K562 (cell line): ENCODE measurements around the gene FAM240A. TPM values are rescaled to one million over a fixed set of nuclear protein-coding genes. Genes with fewer than 3 reads are reported as not detected.

Source experiments
- ATAC-seq: fragments of 200-7000 bp; cut with Tn5 transposase; 3 replicates; pipeline ENCODE4 v1.9.1; 2020; ENCODE audit warnings: moderate library complexity
- BruUV-seq: library from RNA; stranded (reverse); fragments of 400-500 nt; replicated peaks from 2 replicates; lab custom pipeline; 2021; lab: Mats Ljungman, UMichigan
- CTCF ChIA-PET: fragments of 300-600 bp; formaldehyde crosslinking; extraction: SDS; loops from one replicate; lab custom pipeline; 2021; ENCODE audit warnings: low intra/inter-chr PET ratio; lab: Yijun Ruan, JAX
- POLR2A ChIA-PET: fragments of 300-600, 350-650 bp; sonication (Branson Sonifier 250); formaldehyde crosslinking; extraction: SDS; loops from one replicate; lab custom pipeline; 2021; ENCODE audit warnings: antibody characterized with exemption, inconsistent platforms; lab: Yijun Ruan, JAX
- DNase-seq, 4 experiments: peaks; one replicate each; pipeline versions ENCODE4 v3.0.0 to v3.0.0-alpha.2; 2011 to 2018; ENCODE audit warnings: low spot score in 3 of 4, mixed read lengths in 3 of 4; ENCODE audit errors: extremely low read depth in 1 of 4
- FAIRE-seq: peaks from 2 replicates; lab custom pipeline; 2011; peaks lifted over from hg19 to GRCh38; lab: Jason Lieb, UNC
- H2AFZ ChIP-seq: 2 replicates; pipeline ENCODE4 v1.6.0; 2011; ENCODE audit warnings: low read depth, low read length, control low read depth, inconsistent platforms
- H3K27ac ChIP-seq: fragments of 200-600 bp; 3 replicates; pipeline ENCODE4 v1.8.0; 2011; ENCODE audit warnings: low read depth, mild to moderate bottlenecking, control low read depth, inconsistent platforms, low read length, moderate library complexity, mixed read lengths; ENCODE audit errors: extremely low read depth
- H3K27me3 ChIP-seq, 2 experiments: fragments of 300-600 bp in 1 of 2; 2 replicates in 1 of 2; 3 replicates in 1 of 2; pipeline versions ENCODE4 v1.6.0 to v1.8.0; 2011; ENCODE audit warnings: inconsistent platforms in 2 of 2, low read length in 2 of 2, mild to moderate bottlenecking in 1 of 2, mixed read lengths in 1 of 2, moderate library complexity in 1 of 2; ENCODE audit not compliant: control insufficient read depth in 2 of 2, insufficient read depth in 2 of 2
- H3K36me3 ChIP-seq: fragments of 300-600 bp; 3 replicates; pipeline ENCODE4 v1.8.0; 2011; ENCODE audit warnings: mild to moderate bottlenecking, low read length, inconsistent platforms; ENCODE audit not compliant: control insufficient read depth, insufficient read depth
- H3K4me1 ChIP-seq, 2 experiments: fragments of 200-600 bp in 1 of 2; replicated peaks in 1 of 2; 2 replicates in 1 of 2; 3 replicates in 1 of 2; pipeline versions ENCODE4 v1.5.1 to v1.8.0; 2011; ENCODE audit warnings: inconsistent platforms in 2 of 2, low read length in 2 of 2, mild to moderate bottlenecking in 1 of 2, mixed read lengths in 1 of 2, moderate library complexity in 1 of 2; ENCODE audit not compliant: control insufficient read depth in 2 of 2, insufficient read depth in 2 of 2
- H3K4me2 ChIP-seq: 2 replicates; pipeline ENCODE4 v1.6.1; 2011; ENCODE audit warnings: low read length, control low read depth, inconsistent platforms, mixed read lengths; ENCODE audit not compliant: insufficient read depth
- H3K4me3 ChIP-seq: fragments of 200-600 bp; sonication (generic), shearing (Covaris generic); 2 replicates; pipeline ENCODE4 v1.5.1; 2016; ENCODE audit warnings: control low read depth, inconsistent platforms
- H3K79me2 ChIP-seq: fragments of 200-600 bp; 3 replicates; pipeline ENCODE4 v1.8.0; 2011; ENCODE audit warnings: low read length, inconsistent platforms; ENCODE audit not compliant: control insufficient read depth, insufficient read depth
- H3K9ac ChIP-seq, 2 experiments: 2 replicates each; pipeline versions ENCODE4 v1.6.0 to v1.6.1; 2011; ENCODE audit warnings: low read depth in 2 of 2, low read length in 2 of 2, control low read depth in 1 of 2, inconsistent platforms in 1 of 2, mild to moderate bottlenecking in 1 of 2, mixed read lengths in 1 of 2; ENCODE audit not compliant: insufficient read depth in 1 of 2
- H3K9me1 ChIP-seq: one replicate; pipeline ENCODE4 v1.6.0; 2011; ENCODE audit warnings: inconsistent platforms, mild to moderate bottlenecking, low read length, moderate library complexity; ENCODE audit not compliant: control insufficient read depth, insufficient read depth
- H3K9me3 ChIP-seq: replicated peaks from 2 replicates; pipeline ENCODE4 v1.5.1; 2011; ENCODE audit warnings: low read depth, low read length, inconsistent platforms; ENCODE audit not compliant: control insufficient read depth, insufficient read depth
- H4K20me1 ChIP-seq: replicated peaks from 2 replicates; pipeline ENCODE4 v1.6.1; 2011; ENCODE audit warnings: low read length, inconsistent platforms, mixed read lengths; ENCODE audit not compliant: control insufficient read depth, insufficient read depth
- ATF1 ChIP-seq, 2 experiments: fragments of 450-650 bp in 1 of 2; IDR thresholded peaks; 2 replicates each; pipeline ENCODE4 v1.6.1; 2016; ENCODE audit warnings: missing compliant biosample characterization in 1 of 2, missing genetic modification characterization in 1 of 2
- CHD4 ChIP-seq: fragments of 200-600 bp; sonication (generic); IDR thresholded peaks from 3 replicates; pipeline ENCODE4 v1.6.1; 2012; ENCODE audit warnings: low read depth, mild to moderate bottlenecking, mixed read lengths, low read length, inconsistent platforms; ENCODE audit not compliant: insufficient read depth, insufficient replicate concordance, poor library complexity, severe bottlenecking
- ELF1 ChIP-seq: fragments of 200-800 bp; sonication (Bioruptor generic); IDR thresholded peaks from 2 replicates; pipeline ENCODE4 v1.6.1; 2016; ENCODE audit warnings: missing genetic modification characterization, missing compliant biosample characterization
- HDAC8 ChIP-seq: fragments of 450-650 bp; IDR thresholded peaks from 2 replicates; pipeline ENCODE4 v1.6.1; 2016; ENCODE audit warnings: mild to moderate bottlenecking, missing genetic modification characterization, moderate library complexity, missing compliant biosample characterization
- HDGF ChIP-seq: fragments of 450-650 bp; IDR thresholded peaks from 2 replicates; pipeline ENCODE4 v1.6.1; 2016
- HNRNPH1 ChIP-seq: fragments of 200-400 bp; formaldehyde crosslinking; optimal IDR thresholded peaks from 2 replicates; pipeline ENCODE3; 2017; ENCODE audit warnings: low read depth, mild to moderate bottlenecking, low read length, moderate library complexity
- HNRNPK ChIP-seq: fragments of 200-400 bp; formaldehyde crosslinking; IDR thresholded peaks from one replicate; pipeline ENCODE4 v1.6.1; 2018; ENCODE audit warnings: mild to moderate bottlenecking, low read depth, low read length; ENCODE audit not compliant: poor library complexity, severe bottlenecking
- KAT7 ChIP-seq: sonication (generic); formaldehyde crosslinking; IDR thresholded peaks from 2 replicates; pipeline ENCODE4 v1.8.0; 2022; ENCODE audit warnings: missing genetic modification reagents, mild to moderate bottlenecking, borderline replicate concordance
- LEF1 ChIP-seq: fragments of 450-650 bp; IDR thresholded peaks from 2 replicates; pipeline ENCODE4 v1.6.1; 2016; ENCODE audit warnings: mild to moderate bottlenecking
- MEIS2 ChIP-seq: fragments of 450-650 bp; IDR thresholded peaks from 2 replicates; pipeline ENCODE4 v1.6.1; 2014; ENCODE audit warnings: mild to moderate bottlenecking; ENCODE audit not compliant: partially characterized antibody
- PHB ChIP-seq: fragments of 250-450 bp; sonication (Bioruptor Pico); IDR thresholded peaks from 2 replicates; pipeline ENCODE4 v1.5.0; 2021
- PHTF2 ChIP-seq: fragments of 250-450 bp; sonication (Bioruptor Pico); IDR thresholded peaks from 2 replicates; pipeline ENCODE4 v1.5.0; 2021; ENCODE audit warnings: mild to moderate bottlenecking
- POLR2AphosphoS5 ChIP-seq: IDR thresholded peaks from 2 replicates; pipeline ENCODE4 v1.6.1; 2011; ENCODE audit warnings: mild to moderate bottlenecking, low read depth, low read length, moderate library complexity; ENCODE audit not compliant: control insufficient read depth, insufficient read depth
- PURB ChIP-seq: sonication (generic); formaldehyde crosslinking; IDR thresholded peaks from 2 replicates; pipeline ENCODE4 v1.9.0; 2021; ENCODE audit warnings: low read depth, mild to moderate bottlenecking, missing genetic modification reagents
- SIN3A ChIP-seq, 2 experiments: fragments of 150-350 bp in 1 of 2; IDR thresholded peaks; 2 replicates each; pipeline ENCODE4 v1.6.1; 2011 to 2016; ENCODE audit warnings: borderline replicate concordance in 2 of 2, low read depth in 2 of 2, low read length in 2 of 2, mild to moderate bottlenecking in 2 of 2, moderate library complexity in 2 of 2; ENCODE audit not compliant: control insufficient read depth in 1 of 2
- STAG1 ChIP-seq: sonication (generic); formaldehyde crosslinking; IDR thresholded peaks from 2 replicates; pipeline ENCODE4 v1.5.0; 2020; ENCODE audit warnings: missing genetic modification reagents, borderline replicate concordance
- ZBTB17 ChIP-seq: fragments of 450-650 bp; formaldehyde crosslinking; IDR thresholded peaks from 2 replicates; pipeline ENCODE4 v1.4.0; 2020; ENCODE audit warnings: mild to moderate bottlenecking
- ZFP36 ChIP-seq: fragments of 150-350 bp; IDR thresholded peaks from 2 replicates; pipeline ENCODE4 v1.6.1; 2018; ENCODE audit warnings: low read length, low read depth; ENCODE audit not compliant: partially characterized antibody
- ZFPM2 ChIP-seq: fragments of 250-450 bp; sonication (Bioruptor Pico); IDR thresholded peaks from 2 replicates; pipeline ENCODE4 v1.5.1; 2022; ENCODE audit warnings: mild to moderate bottlenecking
- ZNF165 ChIP-seq: fragments of 250-450 bp; sonication (Bioruptor Pico); IDR thresholded peaks from 2 replicates; pipeline ENCODE4 v1.4.0; 2020; ENCODE audit warnings: borderline replicate concordance
- ZNF384 ChIP-seq: IDR thresholded peaks from 2 replicates; pipeline ENCODE4 v1.6.1; 2012; ENCODE audit warnings: low read depth, low read length, improper control_type of control experiment
- ZNF764 ChIP-seq: fragments of 250-450 bp; sonication (Bioruptor Pico); IDR thresholded peaks from 2 replicates; pipeline ENCODE4 v1.4.0; 2020; ENCODE audit warnings: low read depth, mild to moderate bottlenecking, moderate library complexity
- WGBS: fragments of 100-300 bp; shearing (Covaris generic); methylation state at CpG from one replicate; pipeline ENCODE4 v1.1.6; 2016; ENCODE audit warnings: low coverage, mixed read lengths; ENCODE audit not compliant: insufficient coverage; ENCODE audit errors: missing lambda C conversion rate; 5-methylcytosine and 5-hydroxymethylcytosine counted together
- in situ Hi-C: fragments of 300-500 bp; cut with MboI; formaldehyde crosslinking; loops from 4 replicates; pipeline ENCODE4 v1.15.0; 2018; ENCODE audit warnings: inconsistent platforms, mixed read lengths
- intact Hi-C: fragments of 100-400 bp; cut with micrococcal nuclease; formaldehyde crosslinking; loops from 2 replicates; pipeline ENCODE4 v1.14.2; 2022
- polyA plus RNA-seq, 8 experiments: library from polyadenylated mRNA; depleted of rRNA in 4 of 8; stranded (reverse) in 5 of 8; unstranded in 3 of 8; fragments of >200 nt; fragmentation: Nextera tagmentation in 2 of 8; fragmentation: Illumina TruSeq in 1 of 8; extraction: Ambion mirVana in 2 of 8; extraction: Trizol in 1 of 8; gene quantifications; 2 replicates each; pipeline versions ENCODE4 v1.2.1 to v1.2.3, GENCODE V29; 2011 to 2014; ENCODE audit warnings: inconsistent platforms in 1 of 8, missing spikeins in 1 of 8
- total RNA-seq, 7 experiments: library from RNA; depleted of rRNA in 6 of 7; stranded (reverse); fragments of >200 nt in 6 of 7; fragmentation: Illumina TruSeq in 2 of 7; extraction: Trizol in 2 of 7; gene quantifications; 2 replicates each; pipeline versions ENCODE4 v1.2.1 to v1.2.3, GENCODE V29; 2011 to 2021; ENCODE audit warnings: low replicate concordance in 1 of 7
- TF ChIP-seq, protein P1 (sequence below), 2 experiments: fragments of 450-650 bp; conservative IDR thresholded peaks; 2 replicates each; pipeline ENCODE4 v1.6.1; 2017; ENCODE audit warnings: mild to moderate bottlenecking in 2 of 2, moderate library complexity in 2 of 2

FAM240A gene
- total and polyA plus RNA-seq, 9 of the 15 experiments (the other 6 are each of a cell fraction or from before 2014, with no cell fraction given), result not detected

DNA sequence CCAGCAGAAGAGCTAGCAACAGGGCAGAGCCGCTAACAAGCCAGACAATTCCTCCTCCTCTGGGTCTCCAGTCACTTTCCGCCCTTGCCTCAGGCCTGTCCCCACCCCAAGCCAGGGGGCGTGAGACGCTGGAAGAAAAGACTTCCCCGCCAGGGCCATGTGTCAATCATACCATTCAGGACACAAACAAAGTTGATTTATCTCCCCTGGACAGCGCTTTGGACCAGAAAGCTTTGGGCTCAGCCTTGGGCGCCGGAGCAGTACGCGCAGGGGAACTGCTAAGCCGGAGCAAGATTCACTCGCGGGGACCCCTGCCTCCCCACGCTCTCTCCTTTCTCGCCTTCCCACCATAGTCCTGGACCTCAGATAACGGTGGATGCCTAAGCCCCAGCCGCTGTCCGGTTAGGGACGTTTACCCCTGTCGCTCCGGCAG is 46.7 kb upstream of the FAM240A start:
- H3K4me1 ChIP-seq, result peaks cover 0 to 11% of the 10 kb centered on the region in 2 experiments; a peak in 4 of 5 replicates
- H3K27me3 ChIP-seq, result peaks cover 19 to 29% of the 10 kb centered on the region in 2 experiments
- H3K79me2 ChIP-seq, result no peaks in the 10 kb centered on the region
- H3K9ac ChIP-seq, result peak overlapping the region in 1 of 2 experiments; percentile 78; a peak in 2 of 4 replicates
- DNase-seq, result peak in 1 of 4 experiments; percentile 40
- no TSS peak for BruUV-seq
- no peaks in the 10 kb centered on the region for H3K9me3 ChIP-seq
- H3K4me2 ChIP-seq, result peak overlapping the region; percentile 32
- ChIA-PET POLR2A (interaction anchor here (0.7 kb wide), 1 partner anchor 10 kb away, joined by 4 read pairs; no protein-coding TSS in a partner anchor), CTCF (no interaction called here)
- H3K4me3 ChIP-seq, result peak overlapping the region; percentile 14; the same call in 1 of the 2 replicates
- in situ Hi-C loops, result no loop called here
- no peaks in the 10 kb centered on the region for H3K36me3 ChIP-seq
- peak overlapping the region; percentile 12; the same call in 1 of the 2 replicates for H2AFZ ChIP-seq
- ATAC-seq, result peak; percentile 72
- 28% methylated on average over 21 of the region's 21 CpGs for WGBS
- FAIRE-seq, result no peak
- intact Hi-C loops, result no loop called here
- no peak overlapping the region for H3K27ac ChIP-seq
- H3K9me1 ChIP-seq, result no peaks in the 10 kb centered on the region
- no peaks in the 10 kb centered on the region for H4K20me1 ChIP-seq
- TF ChIP-seq LEF1, result no peak
- TF ChIP-seq SIN3A (IDR thresholded peaks at IDR 0.05; ENCODE audit: borderline replicate concordance in 2 of 2, control insufficient read depth in 1 of 2, low read depth in 2 of 2, low read length in 2 of 2), result no peak
- no peak for TF ChIP-seq ZNF384
- TF ChIP-seq HNRNPK, result no peak
- no peak for TF ChIP-seq HDGF
- no peak for TF ChIP-seq PURB (CRISPR knock-in tag)
- no peak for TF ChIP-seq HDAC8 (tag)
- no peak for TF ChIP-seq CHD4
- no peak for TF ChIP-seq POLR2AphosphoS5
- TF ChIP-seq ELF1 (tag), result no peak
- no peak for TF ChIP-seq ZNF764
- peak; percentile 62; the same call in 1 of the 2 replicates for TF ChIP-seq ZBTB17 (CRISPR knock-in tag)
- no peak for TF ChIP-seq KAT7 (CRISPR knock-in tag)
- no peak for TF ChIP-seq PHTF2 (CRISPR knock-in tag)
- TF ChIP-seq STAG1 (CRISPR knock-in tag), result no peak
- peak; percentile 3 for TF ChIP-seq ZFP36
- TF ChIP-seq PHB (CRISPR knock-in tag), result no peak
- TF ChIP-seq HNRNPH1, result no peak
- TF ChIP-seq ZFPM2 (CRISPR knock-in tag), result no peak
- TF ChIP-seq ZNF165 (CRISPR knock-in tag), result no peak
- peak; percentile 80 for TF ChIP-seq MEIS2
- TF ChIP-seq, protein P1, sequence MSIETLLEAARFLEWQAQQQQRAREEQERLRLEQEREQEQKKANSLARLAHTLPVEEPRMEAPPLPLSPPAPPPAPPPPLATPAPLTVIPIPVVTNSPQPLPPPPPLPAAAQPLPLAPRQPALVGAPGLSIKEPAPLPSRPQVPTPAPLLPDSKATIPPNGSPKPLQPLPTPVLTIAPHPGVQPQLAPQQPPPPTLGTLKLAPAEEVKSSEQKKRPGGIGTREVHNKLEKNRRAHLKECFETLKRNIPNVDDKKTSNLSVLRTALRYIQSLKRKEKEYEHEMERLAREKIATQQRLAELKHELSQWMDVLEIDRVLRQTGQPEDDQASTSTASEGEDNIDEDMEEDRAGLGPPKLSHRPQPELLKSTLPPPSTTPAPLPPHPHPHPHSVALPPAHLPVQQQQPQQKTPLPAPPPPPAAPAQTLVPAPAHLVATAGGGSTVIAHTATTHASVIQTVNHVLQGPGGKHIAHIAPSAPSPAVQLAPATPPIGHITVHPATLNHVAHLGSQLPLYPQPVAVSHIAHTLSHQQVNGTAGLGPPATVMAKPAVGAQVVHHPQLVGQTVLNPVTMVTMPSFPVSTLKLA (conservative IDR thresholded peaks at IDR 0.05), result no peak
- TF ChIP-seq ATF1 (CRISPR knock-in tag; IDR thresholded peaks at IDR 0.05), result no peak
- TF ChIP-seq ATF1 (tag; IDR thresholded peaks at IDR 0.05), result no peak
